Transverse colon (tissue), 4 donors: ENCODE data around the gene ZNF783.
A peak's percentile ranks its signal among the peaks of the same experiment; 100 is the strongest.

Experiments used
- EP300 ChIP-seq: sonication (generic); formaldehyde crosslinking; IDR thresholded peaks from one replicate; pipeline ENCODE4 v1.6.1; 2017; ENCODE audit warnings: antibody characterized with exemption, low read depth
- POLR2A ChIP-seq: fragments of 450-650 bp; IDR thresholded peaks from one replicate; pipeline ENCODE4 v1.6.1; 2016; ENCODE audit warnings: antibody characterized with exemption, mild to moderate bottlenecking, moderate library complexity
- POLR2AphosphoS5 ChIP-seq, 3 donors: sonication (generic); formaldehyde crosslinking; IDR thresholded peaks; one replicate each; pipeline ENCODE4 v1.6.1; 2016; ENCODE audit warnings: antibody characterized with exemption in 3 of 3
- TF ChIP-seq, protein P1 (sequence below), 5 experiments: fragments of 200-600 bp in 3 of 5; fragments of 450-650 bp in 2 of 5; sonication (generic) in 3 of 5; IDR thresholded peaks; 1 replicate in 2 of 5; 2 replicates in 3 of 5; pipeline ENCODE4 v1.5.1; 2016 to 2017; ENCODE audit warnings: antibody characterized with exemption in 5 of 5, inconsistent platforms in 3 of 5, mild to moderate bottlenecking in 2 of 5, moderate library complexity in 1 of 5

DNA sequence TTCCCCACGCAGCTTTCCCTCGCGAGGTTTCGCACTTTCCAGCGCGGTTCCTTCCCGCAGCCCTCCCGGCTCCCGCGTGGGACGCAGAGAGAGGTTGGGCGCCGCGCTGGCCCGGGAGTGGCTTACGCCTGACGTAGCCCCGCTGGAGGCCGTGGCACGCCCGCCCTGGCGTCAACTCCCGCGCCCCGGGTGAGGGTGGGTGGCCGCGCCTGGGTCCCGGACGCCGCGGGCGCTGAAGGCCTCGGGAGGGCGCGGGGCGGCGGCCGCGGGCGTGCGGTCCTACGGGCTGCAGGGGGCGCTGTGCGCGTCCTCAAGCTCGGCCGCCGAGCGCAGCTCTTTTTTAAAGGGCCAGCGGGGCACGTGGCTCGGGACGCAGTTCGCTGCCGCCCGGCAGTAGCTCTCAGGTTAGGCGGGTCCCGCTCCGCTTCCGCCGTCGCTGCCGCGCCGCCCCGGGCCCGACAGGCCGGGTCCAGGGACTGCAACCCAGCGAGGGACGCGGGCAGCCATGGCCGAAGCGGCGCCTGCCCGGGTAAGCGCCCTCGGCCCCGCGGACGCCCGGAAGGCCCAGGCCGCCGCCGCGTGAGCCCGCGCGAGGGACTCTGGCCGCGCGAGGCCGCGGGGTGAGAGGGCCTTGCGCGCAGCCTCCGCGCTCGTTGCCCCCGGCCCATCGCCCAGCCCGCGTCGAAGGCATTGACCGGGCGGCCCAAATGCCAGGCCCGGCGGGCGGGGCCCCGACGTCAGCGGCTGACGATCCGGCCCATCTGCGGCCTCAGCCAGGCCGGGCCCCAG, at the start of gene ZNF783:
- TF ChIP-seq, protein P1, sequence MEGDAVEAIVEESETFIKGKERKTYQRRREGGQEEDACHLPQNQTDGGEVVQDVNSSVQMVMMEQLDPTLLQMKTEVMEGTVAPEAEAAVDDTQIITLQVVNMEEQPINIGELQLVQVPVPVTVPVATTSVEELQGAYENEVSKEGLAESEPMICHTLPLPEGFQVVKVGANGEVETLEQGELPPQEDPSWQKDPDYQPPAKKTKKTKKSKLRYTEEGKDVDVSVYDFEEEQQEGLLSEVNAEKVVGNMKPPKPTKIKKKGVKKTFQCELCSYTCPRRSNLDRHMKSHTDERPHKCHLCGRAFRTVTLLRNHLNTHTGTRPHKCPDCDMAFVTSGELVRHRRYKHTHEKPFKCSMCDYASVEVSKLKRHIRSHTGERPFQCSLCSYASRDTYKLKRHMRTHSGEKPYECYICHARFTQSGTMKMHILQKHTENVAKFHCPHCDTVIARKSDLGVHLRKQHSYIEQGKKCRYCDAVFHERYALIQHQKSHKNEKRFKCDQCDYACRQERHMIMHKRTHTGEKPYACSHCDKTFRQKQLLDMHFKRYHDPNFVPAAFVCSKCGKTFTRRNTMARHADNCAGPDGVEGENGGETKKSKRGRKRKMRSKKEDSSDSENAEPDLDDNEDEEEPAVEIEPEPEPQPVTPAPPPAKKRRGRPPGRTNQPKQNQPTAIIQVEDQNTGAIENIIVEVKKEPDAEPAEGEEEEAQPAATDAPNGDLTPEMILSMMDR (IDR thresholded peaks at IDR 0.05), result peak; percentile 29 to 89 (median 75)
- TF ChIP-seq POLR2A (peak; percentile 39), EP300 (no peak), POLR2AphosphoS5 (IDR thresholded peaks at IDR 0.05) (peak in 2 of 3 donors; percentile 39 to 54)
